ENCODE results near the gene MSN.

The MSN gene

GRCh38 chrX:65686236-65686635, 18.8 kb downstream of the MSN start:
- no peak for TF ChIP-seq CTCF (IDR thresholded peaks at IDR 0.05; ENCODE audit: low read depth, low read length, missing control alignments)
- H3K4me3 ChIP-seq (replicated peaks; ENCODE audit: low read depth, low read length) = no peak overlapping the region
- no peak for DNase-seq (ENCODE audit: extremely low read depth, low read depth)

GRCh38 chrX:65687367-65687766, 19.9 kb downstream of the MSN start:
- no peak for TF ChIP-seq CTCF (IDR thresholded peaks at IDR 0.05; ENCODE audit: low read depth, low read length, missing control alignments)
- no peak overlapping the region for H3K4me3 ChIP-seq (replicated peaks; ENCODE audit: low read depth, low read length)
- no peak for DNase-seq (ENCODE audit: extremely low read depth, low read depth)

DNA sequence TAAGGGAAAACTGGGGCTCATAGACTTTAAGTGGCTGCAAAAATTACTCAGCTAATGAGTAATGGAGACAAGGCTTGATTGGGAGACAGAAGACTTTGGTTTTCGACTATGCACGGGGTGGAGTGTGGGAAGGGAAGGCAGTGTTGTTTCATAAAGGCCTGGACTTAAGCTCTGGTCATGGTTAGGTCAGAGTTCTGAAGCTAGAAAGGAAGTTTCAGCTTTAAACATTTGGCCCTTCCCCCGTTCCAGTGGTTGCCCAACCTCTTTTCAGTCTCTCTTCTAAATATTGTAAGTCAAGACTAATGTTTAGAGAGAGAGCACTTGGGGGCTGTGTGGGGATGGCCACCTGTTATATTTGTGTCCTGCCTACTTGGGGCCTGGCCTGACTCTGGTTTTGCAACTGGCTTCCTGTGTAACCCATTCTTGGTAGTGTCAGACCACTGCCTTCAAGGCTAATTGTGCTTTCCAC, 21.0 kb downstream of the MSN start:
- TF ChIP-seq CTCF (IDR thresholded peaks at IDR 0.05; ENCODE audit: low read depth, low read length, missing control alignments) = no peak
- DNase-seq (ENCODE audit: extremely low read depth, low read depth) = no peak
- no peak overlapping the region for H3K4me3 ChIP-seq (replicated peaks; ENCODE audit: low read depth, low read length)

GRCh38 chrX:65689377-65689776, 21.9 kb downstream of the MSN start:
- no peak for DNase-seq (ENCODE audit: extremely low read depth, low read depth)
- no peak overlapping the region for H3K4me3 ChIP-seq (replicated peaks; ENCODE audit: low read depth, low read length)
- no peak for TF ChIP-seq CTCF (IDR thresholded peaks at IDR 0.05; ENCODE audit: low read depth, low read length, missing control alignments)

DNA sequence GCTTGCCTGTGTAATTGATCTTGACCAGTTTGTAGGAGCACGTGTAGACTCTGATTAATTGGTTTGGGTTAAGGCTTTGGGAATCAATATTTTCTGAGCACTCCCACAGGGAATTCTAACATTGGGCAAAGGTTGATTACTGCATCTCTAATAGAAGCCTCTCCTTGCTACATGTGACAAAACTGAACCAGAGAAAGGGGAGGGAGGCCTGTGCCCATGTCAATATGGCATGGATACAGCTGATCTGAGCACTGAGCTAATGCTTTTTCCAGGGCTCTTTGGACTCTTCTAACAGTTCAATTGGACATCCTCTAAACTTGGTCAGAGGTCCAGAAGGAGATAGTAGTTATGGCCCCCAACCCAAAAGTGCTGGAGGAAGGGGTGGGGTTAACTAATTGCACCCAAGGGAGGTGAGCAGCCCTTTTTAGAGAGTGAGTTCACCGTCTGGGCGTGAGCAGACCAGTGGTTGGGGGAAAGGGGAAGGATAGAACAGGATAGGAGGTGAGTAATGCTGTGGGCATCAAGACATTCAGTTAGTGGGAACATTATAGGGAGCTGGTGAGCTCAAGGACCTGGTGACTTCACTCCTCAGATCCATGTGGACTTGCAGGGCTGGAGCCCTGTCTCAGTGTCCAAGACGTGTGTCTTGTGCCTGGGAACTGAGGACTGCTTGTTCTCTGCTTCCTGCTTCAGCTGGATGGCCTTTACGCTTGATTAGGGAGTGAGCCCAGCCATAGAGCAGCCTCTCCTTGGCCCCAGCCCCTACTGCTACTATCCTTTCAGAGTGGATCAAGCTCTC, 22.8 kb downstream of the MSN start:
- no peak overlapping the region for H3K4me3 ChIP-seq (replicated peaks; ENCODE audit: low read depth, low read length)
- TF ChIP-seq CTCF (IDR thresholded peaks at IDR 0.05; ENCODE audit: low read depth, low read length, missing control alignments) = no peak
- no peak for DNase-seq (ENCODE audit: extremely low read depth, low read depth)

GRCh38 chrX:65695849-65696449, 28.5 kb downstream of the MSN start:
- no peak overlapping the region for H3K4me3 ChIP-seq (replicated peaks; ENCODE audit: low read depth, low read length)
- DNase-seq (ENCODE audit: extremely low read depth, low read depth) = no peak
- no peak for TF ChIP-seq CTCF (IDR thresholded peaks at IDR 0.05; ENCODE audit: low read depth, low read length, missing control alignments)

Data from HFF-Myc (cell line).